HepG2 (cell line): ENCODE data around the gene NFXL1. TPM values are rescaled to one million over a fixed set of nuclear protein-coding genes. Genes with fewer than 3 reads are reported as not detected.
A peak's percentile ranks its signal among the peaks of the same experiment; 100 is the strongest.

Source experiments
- ATF7 ChIP-seq, 2 experiments: fragments of 450-650 bp in 1 of 2; sonication (generic) in 1 of 2; formaldehyde crosslinking in 1 of 2; IDR thresholded peaks; 2 replicates each; pipeline versions ENCODE4 v1.4.0 to v1.6.1; 2016 to 2020; ENCODE audit warnings: antibody characterized with exemption in 1 of 2, mild to moderate bottlenecking in 1 of 2, missing genetic modification reagents in 1 of 2
- ELF3 ChIP-seq: IDR thresholded peaks from 2 replicates; pipeline ENCODE4 v1.6.1; 2016; ENCODE audit warnings: missing genetic modification reagents, missing compliant biosample characterization
- ETV5 ChIP-seq: IDR thresholded peaks from 2 replicates; pipeline ENCODE4 v1.6.1; 2018; ENCODE audit warnings: missing biosample characterization, missing genetic modification reagents, inconsistent platforms, borderline replicate concordance
- FOSL1 ChIP-seq: sonication (generic); formaldehyde crosslinking; IDR thresholded peaks from 2 replicates; pipeline ENCODE4 v1.9.0; 2021; ENCODE audit warnings: missing genetic modification reagents, borderline replicate concordance
- GABPA ChIP-seq, 2 experiments: IDR thresholded peaks; 2 replicates each; pipeline ENCODE4 v1.6.1; 2011 to 2016; ENCODE audit warnings: low read depth in 2 of 2, low read length in 1 of 2, missing biosample characterization in 1 of 2, missing genetic modification characterization in 1 of 2
- HOXA3 ChIP-seq: sonication (generic); formaldehyde crosslinking; IDR thresholded peaks from 2 replicates; pipeline ENCODE4 v1.5.0; 2020; ENCODE audit warnings: missing genetic modification reagents
- KDM5A ChIP-seq: fragments of 200-600 bp; sonication (generic); IDR thresholded peaks from 2 replicates; pipeline ENCODE4 v1.7.0; 2018; ENCODE audit warnings: antibody characterized with exemption, mild to moderate bottlenecking, low read length, borderline replicate concordance
- KLF12 ChIP-seq: sonication (generic); formaldehyde crosslinking; IDR thresholded peaks from 2 replicates; pipeline ENCODE4 v1.4.0; 2020; ENCODE audit warnings: missing genetic modification reagents, borderline replicate concordance
- MAZ ChIP-seq, 2 experiments: sonication (generic) in 1 of 2; formaldehyde crosslinking in 1 of 2; IDR thresholded peaks; 2 replicates each; pipeline versions ENCODE4 v1.5.0 to v1.6.1; 2012 to 2020; ENCODE audit warnings: low read depth in 2 of 2, mild to moderate bottlenecking in 2 of 2, borderline replicate concordance in 1 of 2, improper control_type of control experiment in 1 of 2, low read length in 1 of 2, missing genetic modification reagents in 1 of 2, moderate library complexity in 1 of 2
- POLR2G ChIP-seq: fragments of 200-400 bp; formaldehyde crosslinking; IDR thresholded peaks from 2 replicates; pipeline ENCODE4 v1.6.1; 2018; ENCODE audit warnings: mild to moderate bottlenecking, low read depth, low read length, moderate library complexity
- SETDB1 ChIP-seq: sonication (generic); formaldehyde crosslinking; IDR thresholded peaks from 2 replicates; pipeline ENCODE4 v1.5.1; 2020; ENCODE audit warnings: missing genetic modification reagents, mild to moderate bottlenecking, borderline replicate concordance
- SNAPC2 ChIP-seq: sonication (generic); formaldehyde crosslinking; IDR thresholded peaks from 2 replicates; pipeline ENCODE4 v1.8.1; 2022; ENCODE audit warnings: mild to moderate bottlenecking, missing genetic modification reagents
- ZBTB7B ChIP-seq: sonication (generic); formaldehyde crosslinking; IDR thresholded peaks from 2 replicates; pipeline ENCODE4 v1.4.0; 2020; ENCODE audit warnings: missing genetic modification reagents
- ZNF160 ChIP-seq: sonication (generic); formaldehyde crosslinking; IDR thresholded peaks from 2 replicates; pipeline ENCODE4 v1.8.0; 2022; ENCODE audit warnings: mild to moderate bottlenecking, inconsistent platforms, missing genetic modification reagents
- ZNF510 ChIP-seq: sonication (generic); formaldehyde crosslinking; IDR thresholded peaks from 2 replicates; pipeline ENCODE4 v1.4.0; 2020; ENCODE audit warnings: low read depth, mild to moderate bottlenecking, missing genetic modification reagents
- ZNF660 ChIP-seq: sonication (generic); formaldehyde crosslinking; IDR thresholded peaks from 2 replicates; pipeline ENCODE4 v1.5.1; 2020; ENCODE audit warnings: mild to moderate bottlenecking, low read depth, missing genetic modification reagents, borderline replicate concordance
- ZNF761 ChIP-seq: sonication (generic); formaldehyde crosslinking; conservative IDR thresholded peaks from 2 replicates; pipeline ENCODE4 v1.4.0; 2020; ENCODE audit warnings: mild to moderate bottlenecking, missing genetic modification reagents
- ZNF768 ChIP-seq: sonication (generic); formaldehyde crosslinking; IDR thresholded peaks from 2 replicates; pipeline ENCODE4 v1.4.0; 2020; ENCODE audit warnings: missing genetic modification reagents
- polyA plus RNA-seq, 8 experiments: library from polyadenylated mRNA; depleted of rRNA in 3 of 8; stranded (reverse) in 7 of 8; unstranded in 1 of 8; fragments of >200 nt; fragmentation: Illumina TruSeq in 4 of 8; extraction: Trizol in 4 of 8; gene quantifications; 2 replicates each; pipeline versions ENCODE4 v1.2.1 to v1.2.3, GENCODE V29; 2011 to 2016; ENCODE audit warnings: low read depth in 4 of 8, missing spikeins in 1 of 8, mixed read lengths in 1 of 8; ENCODE audit not compliant: insufficient read depth in 1 of 8
- total RNA-seq, 5 experiments: library from RNA; depleted of rRNA; stranded (reverse); fragments of >200 nt; fragmentation: Illumina TruSeq; extraction: Trizol; gene quantifications; 2 replicates each; pipeline ENCODE4 v1.2.3, GENCODE V29; 2016; ENCODE audit warnings: low read depth in 1 of 5
- TF ChIP-seq, protein P1 (sequence below): sonication (generic); formaldehyde crosslinking; IDR thresholded peaks from 2 replicates; pipeline ENCODE4 v1.5.1; 2020; ENCODE audit warnings: missing genetic modification reagents, mild to moderate bottlenecking, borderline replicate concordance
- TF ChIP-seq, protein P2 (sequence below): sonication (generic); formaldehyde crosslinking; IDR thresholded peaks from 2 replicates; pipeline ENCODE4 v1.5.1; 2020; ENCODE audit warnings: mild to moderate bottlenecking, missing genetic modification reagents, moderate library complexity

Gene NFXL1
- total and polyA plus RNA-seq, 2 of the 13 experiments (the other 11 are each of a cell fraction or from before 2014, with no cell fraction given) = 12.0 to 18.6 TPM

- TF ChIP-seq ZNF510 (CRISPR knock-in tag) (peak; percentile 45; the same call in 1 of the 2 replicates), HOXA3 (CRISPR knock-in tag) (peak; percentile 48; the same call in 1 of the 2 replicates), ZNF768 (CRISPR knock-in tag) (peak; percentile 19; the same call in 1 of the 2 replicates), MAZ (IDR thresholded peaks at IDR 0.05; ENCODE audit: borderline replicate concordance, low read depth, low read length) (no peak), MAZ (CRISPR knock-in tag; IDR thresholded peaks at IDR 0.05; ENCODE audit: low read depth) (0 out of 2 replicates have a peak, but pooled peaks have one; percentile 53), ELF3 (CRISPR knock-in tag) (peak; percentile 89), ZNF660 (CRISPR knock-in tag) (no peak), GABPA (IDR thresholded peaks at IDR 0.05; ENCODE audit: low read depth, low read length) (peak; percentile 85), GABPA (CRISPR knock-in tag; IDR thresholded peaks at IDR 0.05; ENCODE audit: low read depth) (peak; percentile 97), SETDB1 (0 out of 2 replicates have a peak, but pooled peaks have one; percentile 76), ZBTB7B (CRISPR knock-in tag) (0 out of 2 replicates have a peak, but pooled peaks have one; percentile 22), FOSL1 (no peak), KLF12 (CRISPR knock-in tag) (0 out of 2 replicates have a peak, but pooled peaks have one; percentile 45), ETV5 (CRISPR knock-in tag) (peak; percentile 15; the same call in 1 of the 2 replicates), SNAPC2 (CRISPR knock-in tag) (no peak), POLR2G (peak; percentile 94), KDM5A (peak; percentile 53; the same call in 1 of the 2 replicates), ATF7 (IDR thresholded peaks at IDR 0.05) (no peak), ATF7 (CRISPR knock-in tag; IDR thresholded peaks at IDR 0.05) (no peak), ZNF761 (CRISPR knock-in tag) (0 out of 2 replicates have a peak, but pooled peaks have one; percentile 35), ZNF160 (CRISPR knock-in tag) (no peak; the same call in 1 of the 2 replicates)
- TF ChIP-seq, protein P1, sequence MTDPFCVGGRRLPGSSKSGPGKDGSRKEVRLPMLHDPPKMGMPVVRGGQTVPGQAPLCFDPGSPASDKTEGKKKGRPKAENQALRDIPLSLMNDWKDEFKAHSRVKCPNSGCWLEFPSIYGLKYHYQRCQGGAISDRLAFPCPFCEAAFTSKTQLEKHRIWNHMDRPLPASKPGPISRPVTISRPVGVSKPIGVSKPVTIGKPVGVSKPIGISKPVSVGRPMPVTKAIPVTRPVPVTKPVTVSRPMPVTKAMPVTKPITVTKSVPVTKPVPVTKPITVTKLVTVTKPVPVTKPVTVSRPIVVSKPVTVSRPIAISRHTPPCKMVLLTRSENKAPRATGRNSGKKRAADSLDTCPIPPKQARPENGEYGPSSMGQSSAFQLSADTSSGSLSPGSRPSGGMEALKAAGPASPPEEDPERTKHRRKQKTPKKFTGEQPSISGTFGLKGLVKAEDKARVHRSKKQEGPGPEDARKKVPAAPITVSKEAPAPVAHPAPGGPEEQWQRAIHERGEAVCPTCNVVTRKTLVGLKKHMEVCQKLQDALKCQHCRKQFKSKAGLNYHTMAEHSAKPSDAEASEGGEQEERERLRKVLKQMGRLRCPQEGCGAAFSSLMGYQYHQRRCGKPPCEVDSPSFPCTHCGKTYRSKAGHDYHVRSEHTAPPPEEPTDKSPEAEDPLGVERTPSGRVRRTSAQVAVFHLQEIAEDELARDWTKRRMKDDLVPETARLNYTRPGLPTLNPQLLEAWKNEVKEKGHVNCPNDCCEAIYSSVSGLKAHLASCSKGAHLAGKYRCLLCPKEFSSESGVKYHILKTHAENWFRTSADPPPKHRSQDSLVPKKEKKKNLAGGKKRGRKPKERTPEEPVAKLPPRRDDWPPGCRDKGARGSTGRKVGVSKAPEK = no peak
- TF ChIP-seq, protein P2, sequence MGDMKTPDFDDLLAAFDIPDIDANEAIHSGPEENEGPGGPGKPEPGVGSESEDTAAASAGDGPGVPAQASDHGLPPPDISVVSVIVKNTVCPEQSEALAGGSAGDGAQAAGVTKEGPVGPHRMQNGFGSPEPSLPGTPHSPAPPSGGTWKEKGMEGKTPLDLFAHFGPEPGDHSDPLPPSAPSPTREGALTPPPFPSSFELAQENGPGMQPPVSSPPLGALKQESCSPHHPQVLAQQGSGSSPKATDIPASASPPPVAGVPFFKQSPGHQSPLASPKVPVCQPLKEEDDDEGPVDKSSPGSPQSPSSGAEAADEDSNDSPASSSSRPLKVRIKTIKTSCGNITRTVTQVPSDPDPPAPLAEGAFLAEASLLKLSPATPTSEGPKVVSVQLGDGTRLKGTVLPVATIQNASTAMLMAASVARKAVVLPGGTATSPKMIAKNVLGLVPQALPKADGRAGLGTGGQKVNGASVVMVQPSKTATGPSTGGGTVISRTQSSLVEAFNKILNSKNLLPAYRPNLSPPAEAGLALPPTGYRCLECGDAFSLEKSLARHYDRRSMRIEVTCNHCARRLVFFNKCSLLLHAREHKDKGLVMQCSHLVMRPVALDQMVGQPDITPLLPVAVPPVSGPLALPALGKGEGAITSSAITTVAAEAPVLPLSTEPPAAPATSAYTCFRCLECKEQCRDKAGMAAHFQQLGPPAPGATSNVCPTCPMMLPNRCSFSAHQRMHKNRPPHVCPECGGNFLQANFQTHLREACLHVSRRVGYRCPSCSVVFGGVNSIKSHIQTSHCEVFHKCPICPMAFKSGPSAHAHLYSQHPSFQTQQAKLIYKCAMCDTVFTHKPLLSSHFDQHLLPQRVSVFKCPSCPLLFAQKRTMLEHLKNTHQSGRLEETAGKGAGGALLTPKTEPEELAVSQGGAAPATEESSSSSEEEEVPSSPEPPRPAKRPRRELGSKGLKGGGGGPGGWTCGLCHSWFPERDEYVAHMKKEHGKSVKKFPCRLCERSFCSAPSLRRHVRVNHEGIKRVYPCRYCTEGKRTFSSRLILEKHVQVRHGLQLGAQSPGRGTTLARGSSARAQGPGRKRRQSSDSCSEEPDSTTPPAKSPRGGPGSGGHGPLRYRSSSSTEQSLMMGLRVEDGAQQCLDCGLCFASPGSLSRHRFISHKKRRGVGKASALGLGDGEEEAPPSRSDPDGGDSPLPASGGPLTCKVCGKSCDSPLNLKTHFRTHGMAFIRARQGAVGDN (CRISPR knock-in tag) = peak; percentile 79
These were observed at the start of gene NFXL1 (continued) for GRCh38 chr4:47914220-47914925.
